ENCODE measurements around the gene KRT85.

- TF ChIP-seq CTCF (IDR thresholded peaks at IDR 0.05) (no peak), POLR2A (IDR thresholded peaks at IDR 0.05) (no peak)
These were observed 18.1 kb downstream of the KRT85 start for GRCh38 chr12:52349196-52349595.
